DND-41 (cell line): ENCODE data around the gene BNC2.

Experiments
- ATAC-seq: fragments of 200-7000 bp; cut with Tn5 transposase; 3 replicates; pipeline ENCODE4 v1.9.1; 2021; ENCODE audit warnings: low read depth; ENCODE audit not compliant: insufficient read depth
- DNase-seq: peaks from one replicate; pipeline ENCODE4 v3.0.0-alpha.2; 2020
- H2AFZ ChIP-seq: 2 replicates; pipeline ENCODE4 v1.6.0; 2012; ENCODE audit warnings: low read depth, low read length
- H3K27ac ChIP-seq: 2 replicates; pipeline ENCODE4 v1.5.1; 2012; ENCODE audit warnings: low read length, inconsistent platforms
- H3K27me3 ChIP-seq: fragments of 200-600 bp; sonication (generic); 2 replicates; pipeline ENCODE4 v1.6.0; 2012; ENCODE audit warnings: low read length, mild to moderate bottlenecking, inconsistent platforms; ENCODE audit not compliant: insufficient read depth, poor library complexity
- H3K36me3 ChIP-seq: 2 replicates; pipeline ENCODE4 v1.5.1; 2012; ENCODE audit warnings: low read length, inconsistent platforms; ENCODE audit not compliant: insufficient read depth
- H3K4me1 ChIP-seq: 2 replicates; pipeline ENCODE4 v1.5.1; 2012; ENCODE audit warnings: mild to moderate bottlenecking, low read length; ENCODE audit not compliant: insufficient read depth
- H3K4me2 ChIP-seq: 2 replicates; pipeline ENCODE4 v1.6.0; 2012; ENCODE audit warnings: mild to moderate bottlenecking, moderate library complexity, low read length, inconsistent platforms; ENCODE audit not compliant: insufficient read depth
- H3K4me3 ChIP-seq, 2 experiments: fragments of 200-600 bp in 1 of 2; shearing (Covaris generic) in 1 of 2; 2 replicates each; pipeline ENCODE4 v1.5.1; 2012 to 2016; ENCODE audit warnings: inconsistent platforms in 2 of 2, low read length in 2 of 2, mild to moderate bottlenecking in 2 of 2, low read depth in 1 of 2, moderate library complexity in 1 of 2
- H3K79me2 ChIP-seq: 2 replicates; pipeline ENCODE4 v1.6.0; 2012; ENCODE audit warnings: low read length, inconsistent platforms; ENCODE audit not compliant: insufficient read depth
- H3K9ac ChIP-seq: 2 replicates; pipeline ENCODE4 v1.6.0; 2012; ENCODE audit warnings: low read depth, mild to moderate bottlenecking, inconsistent platforms, low read length, moderate library complexity
- H3K9me3 ChIP-seq: 2 replicates; pipeline ENCODE4 v1.5.1; 2012; ENCODE audit warnings: low read length, moderate library complexity, mild to moderate bottlenecking, inconsistent platforms; ENCODE audit not compliant: insufficient read depth, severe bottlenecking
- H4K20me1 ChIP-seq: 2 replicates; pipeline ENCODE4 v1.6.0; 2012; ENCODE audit warnings: low read length; ENCODE audit not compliant: insufficient read depth
- CTCF ChIP-seq: IDR thresholded peaks from 2 replicates; pipeline ENCODE4 v1.5.1; 2012; ENCODE audit warnings: borderline replicate concordance, low read length, moderate library complexity, mild to moderate bottlenecking; ENCODE audit not compliant: poor library complexity, severe bottlenecking; ENCODE audit errors: extremely low read depth
- EZH2 ChIP-seq: IDR thresholded peaks from 3 replicates; pipeline ENCODE4 v1.6.1; 2012; ENCODE audit warnings: borderline replicate concordance, low read depth, mild to moderate bottlenecking, moderate library complexity, low read length, inconsistent platforms; ENCODE audit not compliant: severe bottlenecking

BNC2 gene

GRCh38 chr9:16391369-16391768, 479.1 kb downstream of the BNC2 start:
- Histone ChIP-seq H3K27ac (no peak overlapping the region), H3K9me3 (no peaks in the 10 kb centered on the region), H3K27me3 (no peaks in the 10 kb centered on the region), H3K4me2 (no peak overlapping the region), H3K4me1 (no peaks in the 10 kb centered on the region), H4K20me1 (no peaks in the 10 kb centered on the region), H3K9ac (no peak overlapping the region), H3K36me3 (no peaks in the 10 kb centered on the region), H3K79me2 (no peaks in the 10 kb centered on the region), H2AFZ (no peak overlapping the region), H3K4me3 (no peak overlapping the region)
- no peak for TF ChIP-seq CTCF
- ATAC-seq (no peak), DNase-seq (no peak)

GRCh38 chr9:16387382-16387781, 483.1 kb downstream of the BNC2 start:
- Histone ChIP-seq H3K9ac (no peak overlapping the region), H3K4me3 (no peak overlapping the region), H4K20me1 (no peaks in the 10 kb centered on the region), H3K79me2 (no peaks in the 10 kb centered on the region), H3K27ac (no peak overlapping the region), H2AFZ (no peak overlapping the region), H3K27me3 (no peaks in the 10 kb centered on the region), H3K4me1 (no peaks in the 10 kb centered on the region), H3K9me3 (no peaks in the 10 kb centered on the region), H3K36me3 (no peaks in the 10 kb centered on the region), H3K4me2 (no peak overlapping the region)
- ATAC-seq (no peak), DNase-seq (no peak)
- TF ChIP-seq EZH2: no peak
- no peak for TF ChIP-seq CTCF

GRCh38 chr9:16386827-16387077, 483.7 kb downstream of the BNC2 start:
- H3K4me1 ChIP-seq: peaks cover 3% of the 10 kb centered on the region; the same call in 1 of the 2 replicates
- no peaks in the 10 kb centered on the region for H4K20me1 ChIP-seq
- ATAC-seq: no peak
- H3K4me2 ChIP-seq: no peak overlapping the region
- H3K27ac ChIP-seq: no peak overlapping the region
- no peaks in the 10 kb centered on the region for H3K9me3 ChIP-seq
- H3K9ac ChIP-seq: no peak overlapping the region
- no peaks in the 10 kb centered on the region for H3K36me3 ChIP-seq
- DNase-seq: no peak
- H3K4me3 ChIP-seq: no peak overlapping the region
- no peak for TF ChIP-seq EZH2
- no peak for TF ChIP-seq CTCF
- H3K27me3 ChIP-seq: no peaks in the 10 kb centered on the region
- H2AFZ ChIP-seq: no peak overlapping the region
- H3K79me2 ChIP-seq: no peaks in the 10 kb centered on the region

GRCh38 chr9:16386007-16386826, 484.3 kb downstream of the BNC2 start:
- Histone ChIP-seq H3K9me3 (no peaks in the 10 kb centered on the region), H3K9ac (no peak overlapping the region), H3K4me1 (peaks cover 3% of the 10 kb centered on the region; the same call in 1 of the 2 replicates), H2AFZ (no peak overlapping the region), H3K4me2 (no peak overlapping the region), H3K36me3 (no peaks in the 10 kb centered on the region), H3K27ac (no peak overlapping the region), H3K79me2 (no peaks in the 10 kb centered on the region), H3K27me3 (no peaks in the 10 kb centered on the region), H4K20me1 (no peaks in the 10 kb centered on the region), H3K4me3 (no peak overlapping the region)
- no peak for DNase-seq
- ATAC-seq: no peak
- TF ChIP-seq EZH2 (no peak), CTCF (no peak)
